ENCODE measurements around the gene IL5RA.

Gene IL5RA

DNA sequence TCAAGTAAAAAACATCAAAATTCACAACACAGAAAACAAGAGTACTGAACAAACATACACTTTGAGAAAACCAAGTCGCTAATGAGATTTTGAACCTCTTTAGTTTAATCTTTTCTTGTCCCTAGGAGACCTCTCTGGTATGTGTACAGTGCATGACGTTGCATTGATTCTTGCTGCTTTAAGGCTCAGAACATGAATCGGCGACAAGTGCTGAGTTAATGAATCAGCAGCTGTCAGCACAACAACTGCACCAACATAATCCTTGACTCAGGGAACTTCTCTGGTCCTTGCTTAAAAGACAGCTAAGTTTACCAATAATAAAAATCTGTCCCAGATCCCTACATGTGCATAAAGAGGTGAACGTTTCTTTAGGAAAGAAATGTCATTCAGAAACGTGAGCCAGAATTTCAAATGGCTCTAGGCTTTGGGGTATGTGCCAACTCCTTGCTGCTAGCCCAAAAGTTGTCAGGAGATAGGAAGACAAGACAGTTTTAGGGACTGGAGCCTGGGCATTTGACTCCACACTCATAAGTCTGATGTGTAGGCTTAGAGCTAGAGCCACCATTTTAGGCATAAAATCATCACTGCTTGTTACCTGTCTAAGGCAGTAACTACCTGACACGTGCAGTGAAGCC, 86.9 kb downstream of the IL5RA start:
- H3K27ac ChIP-seq (ENCODE audit: insufficient read depth, low read depth, low read length, poor library complexity, severe bottlenecking) = no peak overlapping the region
- H3K36me3 ChIP-seq (ENCODE audit: control insufficient read depth, insufficient read depth, low read length) = no peaks in the 10 kb centered on the region
- no peaks in the 10 kb centered on the region for H3K27me3 ChIP-seq (ENCODE audit: control insufficient read depth, insufficient read depth, low read length, poor library complexity, severe bottlenecking)
- WGBS, 2 experiments = 82 to 88% methylated on average over 7 of the region's 7 CpGs
- no peak overlapping the region for H3K4me3 ChIP-seq (ENCODE audit: insufficient read depth, low read depth, low read length)
- H3K9me3 ChIP-seq (ENCODE audit: control insufficient read depth, low read length) = no peaks in the 10 kb centered on the region
- H3K4me1 ChIP-seq (ENCODE audit: control insufficient read depth, insufficient read depth, low read length) = peaks cover 3% of the 10 kb centered on the region

DNA sequence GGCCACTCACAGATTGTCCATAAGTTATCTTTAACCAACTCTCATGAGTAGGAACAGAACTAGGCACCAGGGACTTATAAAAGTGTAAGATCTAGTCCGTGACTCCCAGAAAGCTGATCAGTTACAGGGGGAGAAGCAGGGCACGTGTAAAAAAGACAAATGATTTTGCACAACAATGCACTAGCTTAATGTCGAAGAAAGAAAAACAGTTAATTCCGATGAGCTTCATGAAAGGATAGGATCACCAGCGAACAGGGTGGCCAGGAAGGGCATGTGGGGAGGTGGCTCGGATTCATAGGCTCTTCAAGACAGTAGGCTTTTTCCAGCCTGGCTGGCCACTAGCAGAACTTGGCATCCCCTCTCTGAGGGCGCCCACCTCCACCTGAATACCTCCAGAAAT, 90.0 kb downstream of the IL5RA start:
- Histone ChIP-seq H3K36me3 (ENCODE audit: control insufficient read depth, insufficient read depth, low read length) (no peaks in the 10 kb centered on the region), H3K27ac (ENCODE audit: insufficient read depth, low read depth, low read length, poor library complexity, severe bottlenecking) (no peak overlapping the region), H3K4me1 (ENCODE audit: control insufficient read depth, insufficient read depth, low read length) (peaks cover 3% of the 10 kb centered on the region), H3K27me3 (ENCODE audit: control insufficient read depth, insufficient read depth, low read length, poor library complexity, severe bottlenecking) (no peaks in the 10 kb centered on the region), H3K9me3 (ENCODE audit: control insufficient read depth, low read length) (no peaks in the 10 kb centered on the region), H3K4me3 (ENCODE audit: insufficient read depth, low read depth, low read length) (no peak overlapping the region)
- WGBS, 2 experiments = 66 to 75% methylated on average over 7 of the region's 7 CpGs

Measured in ectodermal cell (in vitro differentiated cells).